Measurements from ENCODE around the gene ERMAP.

DNA sequence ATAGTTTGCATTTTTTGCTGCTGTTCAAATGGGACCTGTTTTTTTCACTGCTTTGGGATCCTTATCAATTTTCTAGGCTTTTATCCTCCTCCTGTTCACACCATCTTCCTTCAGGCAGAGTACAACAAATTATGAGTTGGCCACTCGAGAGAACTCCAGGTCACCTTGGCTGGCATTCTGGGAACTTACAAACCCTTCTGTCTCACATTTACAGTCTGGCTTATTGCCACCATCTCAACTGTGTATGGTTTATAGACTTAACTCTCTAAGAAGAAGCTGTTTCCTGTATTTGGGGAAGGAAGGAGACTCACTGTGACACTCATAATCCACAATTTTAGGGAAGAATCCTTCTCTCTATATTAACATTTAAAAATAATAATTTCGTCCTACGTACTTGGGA is 24.1 kb downstream of the ERMAP start:
- TF ChIP-seq, protein P1, sequence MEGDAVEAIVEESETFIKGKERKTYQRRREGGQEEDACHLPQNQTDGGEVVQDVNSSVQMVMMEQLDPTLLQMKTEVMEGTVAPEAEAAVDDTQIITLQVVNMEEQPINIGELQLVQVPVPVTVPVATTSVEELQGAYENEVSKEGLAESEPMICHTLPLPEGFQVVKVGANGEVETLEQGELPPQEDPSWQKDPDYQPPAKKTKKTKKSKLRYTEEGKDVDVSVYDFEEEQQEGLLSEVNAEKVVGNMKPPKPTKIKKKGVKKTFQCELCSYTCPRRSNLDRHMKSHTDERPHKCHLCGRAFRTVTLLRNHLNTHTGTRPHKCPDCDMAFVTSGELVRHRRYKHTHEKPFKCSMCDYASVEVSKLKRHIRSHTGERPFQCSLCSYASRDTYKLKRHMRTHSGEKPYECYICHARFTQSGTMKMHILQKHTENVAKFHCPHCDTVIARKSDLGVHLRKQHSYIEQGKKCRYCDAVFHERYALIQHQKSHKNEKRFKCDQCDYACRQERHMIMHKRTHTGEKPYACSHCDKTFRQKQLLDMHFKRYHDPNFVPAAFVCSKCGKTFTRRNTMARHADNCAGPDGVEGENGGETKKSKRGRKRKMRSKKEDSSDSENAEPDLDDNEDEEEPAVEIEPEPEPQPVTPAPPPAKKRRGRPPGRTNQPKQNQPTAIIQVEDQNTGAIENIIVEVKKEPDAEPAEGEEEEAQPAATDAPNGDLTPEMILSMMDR (IDR thresholded peaks at IDR 0.05) = no peak
- TF ChIP-seq POLR2A (IDR thresholded peaks at IDR 0.05) = no peak

Measured in esophagus squamous epithelium (tissue), 4 donors.